Cardiac muscle cell (in vitro differentiated cells and primary cell): ENCODE data around the gene HMG20B. TPM values are rescaled to one million over a fixed set of nuclear protein-coding genes. Genes with fewer than 3 reads are reported as not detected.

Experiments
- DNase-seq, 2 donors: peaks; one replicate each; pipeline versions ENCODE4 v3.0.0 to v3.0.0-alpha.2; 2010 to 2017; ENCODE audit warnings: low read depth in 1 of 2, low spot score in 1 of 2
- H3K27ac ChIP-seq: fragments of 200-600 bp; sonication (generic); 2 replicates; pipeline ENCODE4 v1.5.1; 2016
- H3K27me3 ChIP-seq: fragments of 200-600 bp; sonication (generic); 2 replicates; pipeline ENCODE4 v1.6.0; 2016; ENCODE audit warnings: control low read depth
- H3K36me3 ChIP-seq: fragments of 200-600 bp; sonication (generic); 2 replicates; pipeline ENCODE4 v1.5.1; 2016; ENCODE audit warnings: control low read depth
- H3K4me1 ChIP-seq: fragments of 200-600 bp; sonication (generic); 2 replicates; pipeline ENCODE4 v1.8.1; 2017; ENCODE audit warnings: low read depth, mild to moderate bottlenecking, mixed run types
- H3K4me3 ChIP-seq: fragments of 200-600 bp; sonication (generic); 2 replicates; pipeline ENCODE4 v1.5.1; 2016; ENCODE audit warnings: mild to moderate bottlenecking
- H3K9me3 ChIP-seq: fragments of 200-600 bp; sonication (generic); 2 replicates; pipeline ENCODE4 v1.5.1; 2017; ENCODE audit warnings: low read depth, mild to moderate bottlenecking, control low read depth
- CTCF ChIP-seq: IDR thresholded peaks from 2 replicates; pipeline ENCODE4 v1.5.1; 2012; ENCODE audit warnings: low read depth, mild to moderate bottlenecking, low read length
- polyA plus RNA-seq: library from polyadenylated mRNA; unstranded; fragments of >200 nt; fragmentation: Nextera tagmentation; extraction: Ambion mirVana; gene quantifications from 2 replicates; pipeline ENCODE4 v1.2.1, GENCODE V29; 2016
- total RNA-seq: library from RNA; depleted of rRNA; stranded (reverse); fragments of >200 nt; gene quantifications from 2 replicates; pipeline ENCODE4 v1.2.3, GENCODE V29; 2016

HMG20B gene
- total and polyA plus RNA-seq, 2 experiments from 2014 or later = 154 to 253 TPM

- H3K27me3 ChIP-seq = peaks cover 9% of the 10 kb centered on the region
- no peak overlapping the region for H3K4me3 ChIP-seq
- no peak for DNase-seq
- H3K27ac ChIP-seq = no peak overlapping the region
- H3K4me1 ChIP-seq = no peaks in the 10 kb centered on the region
- no peaks in the 10 kb centered on the region for H3K36me3 ChIP-seq
- no peaks in the 10 kb centered on the region for H3K9me3 ChIP-seq
- no peak for TF ChIP-seq CTCF
Measured at GRCh38 chr19:3593156-3593555, 20.4 kb downstream of the HMG20B start.

- DNase-seq = no peak
- no peaks in the 10 kb centered on the region for H3K36me3 ChIP-seq
- TF ChIP-seq CTCF = no peak
Measured at GRCh38 chr19:3595521-3596061, 22.8 kb downstream of the HMG20B start.

GRCh38 chr19:3599776-3600187 is 27.0 kb downstream of the HMG20B start:
- Histone ChIP-seq H3K9me3 (no peaks in the 10 kb centered on the region), H3K27me3 (no peaks in the 10 kb centered on the region), H3K36me3 (no peaks in the 10 kb centered on the region), H3K4me1 (no peaks in the 10 kb centered on the region), H3K4me3 (no peak overlapping the region), H3K27ac (no peak overlapping the region)
- DNase-seq = no peak
- peak; percentile 24 for TF ChIP-seq CTCF

More at GRCh38 chr19:3595521-3596061, 22.8 kb downstream of the HMG20B start:
- Histone ChIP-seq H3K27me3 (peaks cover 9% of the 10 kb centered on the region), H3K4me1 (no peaks in the 10 kb centered on the region), H3K9me3 (no peaks in the 10 kb centered on the region), H3K27ac (no peak overlapping the region), H3K4me3 (no peak overlapping the region)

- Histone ChIP-seq H3K36me3 (no peaks in the 10 kb centered on the region), H3K9me3 (no peaks in the 10 kb centered on the region), H3K4me1 (no peaks in the 10 kb centered on the region), H3K27me3 (peaks cover 8% of the 10 kb centered on the region), H3K27ac (no peak overlapping the region), H3K4me3 (no peak overlapping the region)
- no peak for TF ChIP-seq CTCF
- DNase-seq = no peak
Measured at GRCh38 chr19:3601021-3601420, 28.3 kb downstream of the HMG20B start.

- Histone ChIP-seq H3K9me3 (no peaks in the 10 kb centered on the region), H3K27ac (no peak overlapping the region), H3K4me3 (no peak overlapping the region), H3K36me3 (no peaks in the 10 kb centered on the region), H3K27me3 (peaks cover 16% of the 10 kb centered on the region), H3K4me1 (peaks cover 5% of the 10 kb centered on the region)
- TF ChIP-seq CTCF = no peak
- no peak for DNase-seq
Measured at GRCh38 chr19:3603121-3603811, 30.5 kb downstream of the HMG20B start.
